HepG2 (cell line): ENCODE data around the gene IRAK2. TPM values are rescaled to one million over a fixed set of nuclear protein-coding genes. Genes with fewer than 3 reads are reported as not detected.

Source experiments
- GABPB1 ChIP-seq: IDR thresholded peaks from 2 replicates; pipeline ENCODE4 v1.6.1; 2016; ENCODE audit warnings: mild to moderate bottlenecking, missing genetic modification reagents, moderate library complexity, missing compliant biosample characterization
- HNRNPH1 ChIP-seq: fragments of 200-400 bp; formaldehyde crosslinking; optimal IDR thresholded peaks from 2 replicates; pipeline ENCODE3; 2017; ENCODE audit warnings: mild to moderate bottlenecking, low read depth, low read length
- RNF2 ChIP-seq: fragments of 450-650 bp; conservative IDR thresholded peaks from 2 replicates; pipeline ENCODE4 v1.6.1; 2016; ENCODE audit warnings: low read depth
- TBX2 ChIP-seq: sonication (generic); formaldehyde crosslinking; IDR thresholded peaks from 2 replicates; pipeline ENCODE4 v1.5.0; 2020; ENCODE audit warnings: missing genetic modification reagents, mild to moderate bottlenecking, borderline replicate concordance
- ZIK1 ChIP-seq: sonication (generic); formaldehyde crosslinking; IDR thresholded peaks from 2 replicates; pipeline ENCODE4 v1.5.0; 2020; ENCODE audit warnings: mild to moderate bottlenecking, low read depth, missing genetic modification reagents, borderline replicate concordance
- ZNF205 ChIP-seq: IDR thresholded peaks from 2 replicates; pipeline ENCODE4 v1.6.1; 2018; ENCODE audit warnings: missing biosample characterization, missing genetic modification reagents
- ZNF263 ChIP-seq: sonication (generic); formaldehyde crosslinking; IDR thresholded peaks from 2 replicates; pipeline ENCODE4 v1.4.0; 2020; ENCODE audit warnings: missing genetic modification reagents
- ZNF326 ChIP-seq: sonication (generic); formaldehyde crosslinking; IDR thresholded peaks from 2 replicates; pipeline ENCODE4 v1.4.0; 2020; ENCODE audit warnings: missing genetic modification reagents, borderline replicate concordance
- ZNF570 ChIP-seq: sonication (generic); formaldehyde crosslinking; IDR thresholded peaks from 2 replicates; pipeline ENCODE4 v1.4.0; 2020; ENCODE audit warnings: mild to moderate bottlenecking, missing genetic modification reagents, borderline replicate concordance
- ZNF788 ChIP-seq: sonication (generic); formaldehyde crosslinking; IDR thresholded peaks from 2 replicates; pipeline ENCODE4 v1.5.0; 2020; ENCODE audit warnings: mild to moderate bottlenecking, missing genetic modification reagents, borderline replicate concordance
- polyA plus RNA-seq, 8 experiments: library from polyadenylated mRNA; depleted of rRNA in 3 of 8; stranded (reverse) in 7 of 8; unstranded in 1 of 8; fragments of >200 nt; fragmentation: Illumina TruSeq in 4 of 8; extraction: Trizol in 4 of 8; gene quantifications; 2 replicates each; pipeline versions ENCODE4 v1.2.1 to v1.2.3, GENCODE V29; 2011 to 2016; ENCODE audit warnings: low read depth in 4 of 8, missing spikeins in 1 of 8, mixed read lengths in 1 of 8; ENCODE audit not compliant: insufficient read depth in 1 of 8
- total RNA-seq, 5 experiments: library from RNA; depleted of rRNA; stranded (reverse); fragments of >200 nt; fragmentation: Illumina TruSeq; extraction: Trizol; gene quantifications; 2 replicates each; pipeline ENCODE4 v1.2.3, GENCODE V29; 2016; ENCODE audit warnings: low read depth in 1 of 5
- TF ChIP-seq, protein P1 (sequence below): sonication (generic); formaldehyde crosslinking; IDR thresholded peaks from 2 replicates; pipeline ENCODE4 v1.5.0; 2020; ENCODE audit warnings: mild to moderate bottlenecking, missing genetic modification reagents
- TF ChIP-seq, protein P2 (sequence below): sonication (generic); formaldehyde crosslinking; IDR thresholded peaks from 2 replicates; pipeline ENCODE4 v1.5.1; 2020; ENCODE audit warnings: mild to moderate bottlenecking, missing genetic modification reagents
- TF ChIP-seq, protein P3 (sequence below): sonication (generic); formaldehyde crosslinking; IDR thresholded peaks from 2 replicates; pipeline ENCODE4 v1.8.1; 2023; ENCODE audit warnings: mild to moderate bottlenecking, missing genetic modification reagents, borderline replicate concordance
- TF ChIP-seq, protein P4 (sequence below): IDR thresholded peaks from 2 replicates; pipeline ENCODE4 v1.6.1; 2016
- TF ChIP-seq, protein P5 (sequence below): sonication (generic); formaldehyde crosslinking; IDR thresholded peaks from 2 replicates; pipeline ENCODE4 v1.8.1; 2023; ENCODE audit warnings: mild to moderate bottlenecking, missing genetic modification reagents
- TF ChIP-seq, protein P6 (sequence below): sonication (generic); formaldehyde crosslinking; conservative IDR thresholded peaks from 2 replicates; pipeline ENCODE4 v1.8.0; 2022; ENCODE audit warnings: missing genetic modification reagents
- TF ChIP-seq, protein P7 (sequence below): IDR thresholded peaks from 2 replicates; pipeline ENCODE4 v1.6.1; 2016; ENCODE audit warnings: missing compliant biosample characterization, missing genetic modification reagents, borderline replicate concordance

IRAK2 gene
- total and polyA plus RNA-seq, 2 of the 13 experiments (the other 11 are each of a cell fraction or from before 2014, with no cell fraction given), result 13.1 to 23.3 TPM

DNA sequence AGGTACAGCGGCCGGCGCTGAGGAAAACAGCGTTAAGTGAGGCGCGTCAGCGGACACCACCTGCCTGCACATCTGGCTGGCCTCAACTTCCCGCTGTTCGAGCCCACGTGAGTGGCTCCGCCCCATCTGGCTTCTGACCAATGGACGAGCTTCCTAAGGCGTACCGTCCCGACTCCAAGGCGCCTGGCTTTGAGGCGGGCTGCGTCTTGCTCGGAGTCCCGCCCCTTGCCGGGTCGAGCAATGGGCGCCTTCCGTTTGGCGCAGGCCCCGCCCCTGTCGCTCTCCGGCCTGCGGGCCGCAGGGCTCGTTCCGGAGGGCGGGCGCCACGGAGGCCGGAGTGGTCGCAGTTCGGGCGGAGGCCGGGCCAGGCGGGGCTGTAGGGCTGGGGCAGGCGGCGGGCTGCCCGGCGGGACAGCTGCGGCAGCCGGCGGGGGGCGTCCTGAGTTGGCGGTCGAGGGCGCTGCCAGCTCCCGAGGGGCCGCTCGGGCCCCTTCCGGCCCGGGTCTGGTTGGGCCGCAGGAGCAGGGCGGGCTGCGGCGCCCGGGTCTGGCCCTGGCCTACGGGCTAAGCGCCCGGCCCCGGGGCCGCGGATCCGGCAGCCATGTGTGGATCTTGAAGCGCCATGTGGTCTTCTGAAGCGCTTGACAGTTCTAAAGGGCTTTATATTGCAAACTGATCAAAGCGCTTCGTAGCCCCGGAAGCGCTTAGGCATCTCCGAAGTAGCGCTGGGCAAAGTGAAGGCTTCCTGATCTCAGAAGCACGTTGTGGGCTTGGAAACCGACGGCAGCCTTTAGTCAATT is 83.7 kb downstream of the IRAK2 start, which contains the start of gene TATDN2 (continued):
- TF ChIP-seq, protein P1, sequence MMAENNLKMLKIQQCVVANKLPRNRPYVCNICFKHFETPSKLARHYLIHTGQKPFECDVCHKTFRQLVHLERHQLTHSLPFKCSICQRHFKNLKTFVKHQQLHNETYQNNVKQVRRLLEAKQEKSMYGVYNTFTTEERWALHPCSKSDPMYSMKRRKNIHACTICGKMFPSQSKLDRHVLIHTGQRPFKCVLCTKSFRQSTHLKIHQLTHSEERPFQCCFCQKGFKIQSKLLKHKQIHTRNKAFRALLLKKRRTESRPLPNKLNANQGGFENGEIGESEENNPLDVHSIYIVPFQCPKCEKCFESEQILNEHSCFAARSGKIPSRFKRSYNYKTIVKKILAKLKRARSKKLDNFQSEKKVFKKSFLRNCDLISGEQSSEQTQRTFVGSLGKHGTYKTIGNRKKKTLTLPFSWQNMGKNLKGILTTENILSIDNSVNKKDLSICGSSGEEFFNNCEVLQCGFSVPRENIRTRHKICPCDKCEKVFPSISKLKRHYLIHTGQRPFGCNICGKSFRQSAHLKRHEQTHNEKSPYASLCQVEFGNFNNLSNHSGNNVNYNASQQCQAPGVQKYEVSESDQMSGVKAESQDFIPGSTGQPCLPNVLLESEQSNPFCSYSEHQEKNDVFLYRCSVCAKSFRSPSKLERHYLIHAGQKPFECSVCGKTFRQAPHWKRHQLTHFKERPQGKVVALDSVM (CRISPR knock-in tag), result peak; percentile 98
- TF ChIP-seq GABPB1 (CRISPR knock-in tag), result peak; percentile 85
- no peak for TF ChIP-seq HNRNPH1
- TF ChIP-seq RNF2, result peak; percentile 32; the same call in 1 of the 2 replicates
- no peak for TF ChIP-seq ZNF570 (CRISPR knock-in tag)
- TF ChIP-seq TBX2 (CRISPR knock-in tag), result peak; percentile 72
- peak; percentile 63; the same call in 1 of the 2 replicates for TF ChIP-seq ZNF263 (CRISPR knock-in tag)
- TF ChIP-seq, protein P2, sequence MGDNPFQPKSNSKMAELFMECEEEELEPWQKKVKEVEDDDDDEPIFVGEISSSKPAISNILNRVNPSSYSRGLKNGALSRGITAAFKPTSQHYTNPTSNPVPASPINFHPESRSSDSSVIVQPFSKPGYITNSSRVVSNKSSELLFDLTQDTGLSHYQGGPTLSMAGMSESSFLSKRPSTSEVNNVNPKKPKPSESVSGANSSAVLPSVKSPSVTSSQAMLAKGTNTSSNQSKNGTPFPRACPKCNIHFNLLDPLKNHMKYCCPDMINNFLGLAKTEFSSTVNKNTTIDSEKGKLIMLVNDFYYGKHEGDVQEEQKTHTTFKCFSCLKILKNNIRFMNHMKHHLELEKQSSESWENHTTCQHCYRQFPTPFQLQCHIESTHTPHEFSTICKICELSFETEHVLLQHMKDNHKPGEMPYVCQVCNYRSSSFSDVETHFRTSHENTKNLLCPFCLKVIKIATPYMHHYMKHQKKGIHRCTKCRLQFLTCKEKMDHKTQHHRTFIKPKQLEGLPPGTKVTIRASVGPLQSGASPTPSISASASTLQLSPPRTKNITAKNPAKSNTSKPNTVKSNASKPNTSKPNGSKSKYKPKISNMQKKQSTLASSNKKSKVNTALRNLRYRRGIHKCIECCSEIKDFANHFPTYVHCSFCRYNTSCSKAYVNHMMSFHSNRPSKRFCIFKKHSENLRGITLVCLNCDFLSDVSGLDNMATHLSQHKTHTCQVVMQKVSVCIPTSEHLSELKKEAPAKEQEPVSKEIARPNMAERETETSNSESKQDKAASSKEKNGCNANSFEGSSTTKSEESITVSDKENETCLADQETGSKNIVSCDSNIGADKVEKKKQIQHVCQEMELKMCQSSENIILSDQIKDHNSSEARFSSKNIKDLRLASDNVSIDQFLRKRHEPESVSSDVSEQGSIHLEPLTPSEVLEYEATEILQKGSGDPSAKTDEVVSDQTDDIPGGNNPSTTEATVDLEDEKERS (CRISPR knock-in tag), result peak; percentile 26; the same call in 1 of the 2 replicates
- TF ChIP-seq, protein P3, sequence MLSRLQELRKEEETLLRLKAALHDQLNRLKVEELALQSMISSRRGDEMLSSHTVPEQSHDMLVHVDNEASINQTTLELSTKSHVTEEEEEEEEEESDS, result no peak
- TF ChIP-seq, protein P4, sequence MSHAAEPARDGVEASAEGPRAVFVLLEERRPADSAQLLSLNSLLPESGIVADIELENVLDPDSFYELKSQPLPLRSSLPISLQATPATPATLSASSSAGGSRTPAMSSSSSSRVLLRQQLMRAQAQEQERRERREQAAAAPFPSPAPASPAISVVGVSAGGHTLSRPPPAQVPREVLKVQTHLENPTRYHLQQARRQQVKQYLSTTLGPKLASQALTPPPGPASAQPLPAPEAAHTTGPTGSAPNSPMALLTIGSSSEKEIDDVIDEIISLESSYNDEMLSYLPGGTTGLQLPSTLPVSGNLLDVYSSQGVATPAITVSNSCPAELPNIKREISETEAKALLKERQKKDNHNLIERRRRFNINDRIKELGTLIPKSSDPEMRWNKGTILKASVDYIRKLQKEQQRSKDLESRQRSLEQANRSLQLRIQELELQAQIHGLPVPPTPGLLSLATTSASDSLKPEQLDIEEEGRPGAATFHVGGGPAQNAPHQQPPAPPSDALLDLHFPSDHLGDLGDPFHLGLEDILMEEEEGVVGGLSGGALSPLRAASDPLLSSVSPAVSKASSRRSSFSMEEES, result peak; percentile 64; the same call in 1 of the 2 replicates
- no peak for TF ChIP-seq ZNF326 (CRISPR knock-in tag)
- no peak for TF ChIP-seq ZNF788 (CRISPR knock-in tag)
- TF ChIP-seq, protein P5, sequence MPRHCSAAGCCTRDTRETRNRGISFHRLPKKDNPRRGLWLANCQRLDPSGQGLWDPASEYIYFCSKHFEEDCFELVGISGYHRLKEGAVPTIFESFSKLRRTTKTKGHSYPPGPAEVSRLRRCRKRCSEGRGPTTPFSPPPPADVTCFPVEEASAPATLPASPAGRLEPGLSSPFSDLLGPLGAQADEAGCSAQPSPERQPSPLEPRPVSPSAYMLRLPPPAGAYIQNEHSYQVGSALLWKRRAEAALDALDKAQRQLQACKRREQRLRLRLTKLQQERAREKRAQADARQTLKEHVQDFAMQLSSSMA (CRISPR knock-in tag), result no peak
- TF ChIP-seq, protein P6, sequence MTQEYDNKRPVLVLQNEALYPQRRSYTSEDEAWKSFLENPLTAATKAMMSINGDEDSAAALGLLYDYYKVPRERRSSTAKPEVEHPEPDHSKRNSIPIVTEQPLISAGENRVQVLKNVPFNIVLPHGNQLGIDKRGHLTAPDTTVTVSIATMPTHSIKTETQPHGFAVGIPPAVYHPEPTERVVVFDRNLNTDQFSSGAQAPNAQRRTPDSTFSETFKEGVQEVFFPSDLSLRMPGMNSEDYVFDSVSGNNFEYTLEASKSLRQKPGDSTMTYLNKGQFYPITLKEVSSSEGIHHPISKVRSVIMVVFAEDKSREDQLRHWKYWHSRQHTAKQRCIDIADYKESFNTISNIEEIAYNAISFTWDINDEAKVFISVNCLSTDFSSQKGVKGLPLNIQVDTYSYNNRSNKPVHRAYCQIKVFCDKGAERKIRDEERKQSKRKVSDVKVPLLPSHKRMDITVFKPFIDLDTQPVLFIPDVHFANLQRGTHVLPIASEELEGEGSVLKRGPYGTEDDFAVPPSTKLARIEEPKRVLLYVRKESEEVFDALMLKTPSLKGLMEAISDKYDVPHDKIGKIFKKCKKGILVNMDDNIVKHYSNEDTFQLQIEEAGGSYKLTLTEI (CRISPR knock-in tag), result no peak
- TF ChIP-seq ZIK1 (CRISPR knock-in tag), result peak; percentile 53; the same call in 1 of the 2 replicates
- TF ChIP-seq ZNF205 (CRISPR knock-in tag), result 0 out of 2 replicates have a peak, but pooled peaks have one; percentile 36
- TF ChIP-seq, protein P7, sequence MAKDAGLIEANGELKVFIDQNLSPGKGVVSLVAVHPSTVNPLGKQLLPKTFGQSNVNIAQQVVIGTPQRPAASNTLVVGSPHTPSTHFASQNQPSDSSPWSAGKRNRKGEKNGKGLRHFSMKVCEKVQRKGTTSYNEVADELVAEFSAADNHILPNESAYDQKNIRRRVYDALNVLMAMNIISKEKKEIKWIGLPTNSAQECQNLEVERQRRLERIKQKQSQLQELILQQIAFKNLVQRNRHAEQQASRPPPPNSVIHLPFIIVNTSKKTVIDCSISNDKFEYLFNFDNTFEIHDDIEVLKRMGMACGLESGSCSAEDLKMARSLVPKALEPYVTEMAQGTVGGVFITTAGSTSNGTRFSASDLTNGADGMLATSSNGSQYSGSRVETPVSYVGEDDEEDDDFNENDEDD (CRISPR knock-in tag), result peak; percentile 93; the same call in 1 of the 2 replicates
